Esophagus muscularis mucosa (tissue), 4 donors: ENCODE measurements around the gene JMJD7. TPM values are rescaled to one million over a fixed set of nuclear protein-coding genes. Genes with fewer than 3 reads are reported as not detected.
A peak's percentile ranks its signal among the peaks of the same experiment; 100 is the strongest.

Source experiments
- DNase-seq: peaks from one replicate; pipeline ENCODE4 v3.0.0-alpha.2; 2017; ENCODE audit errors: extremely low spot score
- H3K27ac ChIP-seq, 4 donors: fragments of 200-600 bp; sonication (generic); replicated peaks in 1 of 4; 1 replicate in 3 of 4; 2 replicates in 1 of 4; pipeline ENCODE4 v1.5.1; 2016 to 2019; ENCODE audit warnings: mild to moderate bottlenecking in 1 of 4
- H3K27me3 ChIP-seq, 4 donors: fragments of 200-600 bp; sonication (generic); one replicate each; pipeline versions ENCODE4 v1.5.1 to v1.6.0; 2016 to 2019
- H3K36me3 ChIP-seq, 4 donors: fragments of 200-600 bp; sonication (generic); one replicate each; pipeline ENCODE4 v1.5.1; 2016 to 2019
- H3K4me1 ChIP-seq, 4 donors: fragments of 200-600 bp; sonication (generic); one replicate each; pipeline ENCODE4 v1.5.1; 2016 to 2019
- H3K4me3 ChIP-seq, 4 donors: fragments of 200-600 bp; sonication (generic); 1 replicate in 2 of 4; 2 replicates in 2 of 4; pipeline ENCODE4 v1.5.1; 2016 to 2019; ENCODE audit warnings: mild to moderate bottlenecking in 4 of 4, moderate library complexity in 1 of 4
- H3K9me3 ChIP-seq, 4 donors: fragments of 200-600 bp; sonication (generic); 1 replicate in 3 of 4; 2 replicates in 1 of 4; pipeline ENCODE4 v1.5.1; 2016 to 2019
- EP300 ChIP-seq: sonication (generic); formaldehyde crosslinking; IDR thresholded peaks from one replicate; pipeline ENCODE4 v1.6.1; 2017; ENCODE audit warnings: antibody characterized with exemption
- POLR2A ChIP-seq: fragments of 450-650 bp; IDR thresholded peaks from one replicate; pipeline ENCODE4 v1.6.1; 2017; ENCODE audit warnings: antibody characterized with exemption, moderate library complexity, mild to moderate bottlenecking, low read depth
- POLR2AphosphoS5 ChIP-seq, 2 donors: sonication (generic); formaldehyde crosslinking; IDR thresholded peaks; one replicate each; pipeline ENCODE4 v1.6.1; 2017; ENCODE audit warnings: antibody characterized with exemption in 2 of 2
- WGBS: methylation state at CpG from one replicate; pipeline ENCODE4 v1.1.5; 2018; 5-methylcytosine and 5-hydroxymethylcytosine counted together
- intact Hi-C: fragments of 100-400 bp; cut with DNase I; formaldehyde crosslinking; loops from one replicate; pipeline ENCODE4 v1.15.1; 2023
- total RNA-seq, 4 donors: library from RNA; depleted of rRNA; stranded (reverse); fragments of >200 nt; gene quantifications; one replicate each; pipeline versions ENCODE4 v1.1.0 to v1.2.1, GENCODE V29; 2016
- TF ChIP-seq, protein P1 (sequence below), 3 experiments: fragments of 200-600 bp in 2 of 3; fragments of 450-650 bp in 1 of 3; sonication (generic) in 2 of 3; IDR thresholded peaks; one replicate each; pipeline ENCODE4 v1.5.1; 2017 to 2019; ENCODE audit warnings: antibody characterized with exemption in 3 of 3, mild to moderate bottlenecking in 2 of 3, moderate library complexity in 1 of 3

JMJD7 gene
- total RNA-seq, 4 donors from 2014 or later = 6.2 to 9.6 (median 7.5) TPM

DNA sequence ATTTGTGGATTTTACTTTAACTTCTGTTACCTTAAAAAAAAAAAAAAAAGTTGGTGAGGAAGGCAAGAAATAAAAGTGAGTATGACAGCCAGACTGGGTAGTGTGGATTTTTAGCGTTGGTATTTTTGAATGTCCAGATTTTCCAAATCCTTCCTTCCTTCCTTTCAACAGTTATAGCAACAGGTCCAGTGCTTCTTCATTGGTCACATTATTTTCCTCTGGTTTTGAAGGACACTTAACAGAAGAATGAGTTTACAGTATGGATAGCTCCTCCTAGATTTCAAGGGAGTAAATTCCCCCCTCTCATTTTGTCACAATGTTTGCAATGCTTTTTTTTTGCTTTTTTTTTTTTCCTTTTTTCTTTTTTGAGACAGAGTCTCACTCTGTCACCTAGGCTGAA lies 47.2 kb upstream of the JMJD7 start:
- Histone ChIP-seq H3K9me3 (no peaks in the 10 kb centered on the region), H3K36me3 (peaks cover 0 to 3% (median 0%) of the 10 kb centered on the region in 4 donors), H3K27ac (peak overlapping the region; percentile 54 to 95 (median 82)), H3K4me3 (no peak overlapping the region), H3K4me1 (peaks cover 37 to 69% (median 60%) of the 10 kb centered on the region in 4 donors), H3K27me3 (no peaks in the 10 kb centered on the region)
- DNase-seq = no peak
- WGBS = 39% methylated on average over 1 of the region's 1 CpG
- intact Hi-C loops = no loop called here
- TF ChIP-seq POLR2AphosphoS5 (IDR thresholded peaks at IDR 0.05) (no peak), EP300 (no peak), POLR2A (no peak)
- TF ChIP-seq, protein P1, sequence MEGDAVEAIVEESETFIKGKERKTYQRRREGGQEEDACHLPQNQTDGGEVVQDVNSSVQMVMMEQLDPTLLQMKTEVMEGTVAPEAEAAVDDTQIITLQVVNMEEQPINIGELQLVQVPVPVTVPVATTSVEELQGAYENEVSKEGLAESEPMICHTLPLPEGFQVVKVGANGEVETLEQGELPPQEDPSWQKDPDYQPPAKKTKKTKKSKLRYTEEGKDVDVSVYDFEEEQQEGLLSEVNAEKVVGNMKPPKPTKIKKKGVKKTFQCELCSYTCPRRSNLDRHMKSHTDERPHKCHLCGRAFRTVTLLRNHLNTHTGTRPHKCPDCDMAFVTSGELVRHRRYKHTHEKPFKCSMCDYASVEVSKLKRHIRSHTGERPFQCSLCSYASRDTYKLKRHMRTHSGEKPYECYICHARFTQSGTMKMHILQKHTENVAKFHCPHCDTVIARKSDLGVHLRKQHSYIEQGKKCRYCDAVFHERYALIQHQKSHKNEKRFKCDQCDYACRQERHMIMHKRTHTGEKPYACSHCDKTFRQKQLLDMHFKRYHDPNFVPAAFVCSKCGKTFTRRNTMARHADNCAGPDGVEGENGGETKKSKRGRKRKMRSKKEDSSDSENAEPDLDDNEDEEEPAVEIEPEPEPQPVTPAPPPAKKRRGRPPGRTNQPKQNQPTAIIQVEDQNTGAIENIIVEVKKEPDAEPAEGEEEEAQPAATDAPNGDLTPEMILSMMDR (IDR thresholded peaks at IDR 0.05) = no peak

DNA sequence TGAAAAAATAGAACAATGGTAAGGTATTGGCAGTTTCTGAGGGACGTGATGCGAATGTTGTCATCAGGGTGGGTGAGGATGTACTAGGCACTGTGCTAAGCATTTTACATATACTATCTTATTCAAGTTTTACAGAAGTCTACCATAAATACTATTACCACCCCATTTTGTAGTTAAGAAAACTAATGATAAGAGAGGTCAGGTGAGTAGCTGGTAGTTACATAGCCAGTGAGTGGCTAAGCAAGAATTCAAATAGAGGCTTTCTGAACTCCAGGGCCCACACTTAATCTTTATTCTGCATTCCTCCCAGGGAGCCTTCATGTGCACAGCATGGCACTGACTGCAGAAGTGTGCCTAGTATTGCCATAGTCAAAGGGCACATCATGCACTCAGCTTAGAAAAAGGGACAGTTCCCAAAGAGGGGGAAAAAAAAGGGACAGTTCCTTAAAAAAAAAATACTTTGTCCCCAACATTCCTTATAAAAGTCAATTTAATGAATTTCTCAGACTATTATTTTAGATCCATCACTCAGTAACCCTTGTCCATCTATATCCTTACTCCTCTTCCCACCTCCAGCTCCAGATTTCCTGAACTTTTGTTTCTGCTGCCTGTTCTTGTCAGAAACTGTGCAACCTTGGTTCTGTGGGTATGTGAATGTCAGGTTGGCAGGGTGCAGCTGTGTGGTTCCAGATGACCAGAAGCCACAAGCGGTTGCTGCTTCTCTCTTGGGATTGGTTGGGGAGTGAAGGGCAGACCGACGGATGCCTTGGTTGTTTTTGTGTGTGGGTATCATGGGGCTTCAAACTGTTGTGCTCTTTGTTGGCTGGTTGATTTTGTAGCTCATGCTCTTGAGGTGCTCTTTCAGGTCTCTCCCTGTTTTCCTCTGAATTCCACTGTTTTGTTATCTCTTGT lies 45.3 kb upstream of the JMJD7 start:
- DNase-seq = no peak
- TF ChIP-seq EP300 (no peak), POLR2A (no peak), POLR2AphosphoS5 (IDR thresholded peaks at IDR 0.05) (no peak)
- TF ChIP-seq, protein P1 (IDR thresholded peaks at IDR 0.05) = no peak
- intact Hi-C loops = no loop called here
- Histone ChIP-seq H3K27ac (no peak overlapping the region), H3K36me3 (peaks cover 0 to 3% (median 0%) of the 10 kb centered on the region in 4 donors), H3K27me3 (no peaks in the 10 kb centered on the region), H3K4me3 (no peak overlapping the region), H3K4me1 (peaks cover 21 to 54% (median 41%) of the 10 kb centered on the region in 4 donors), H3K9me3 (no peaks in the 10 kb centered on the region)
- WGBS = over 99% methylated on average over 5 of the region's 5 CpGs

DNA sequence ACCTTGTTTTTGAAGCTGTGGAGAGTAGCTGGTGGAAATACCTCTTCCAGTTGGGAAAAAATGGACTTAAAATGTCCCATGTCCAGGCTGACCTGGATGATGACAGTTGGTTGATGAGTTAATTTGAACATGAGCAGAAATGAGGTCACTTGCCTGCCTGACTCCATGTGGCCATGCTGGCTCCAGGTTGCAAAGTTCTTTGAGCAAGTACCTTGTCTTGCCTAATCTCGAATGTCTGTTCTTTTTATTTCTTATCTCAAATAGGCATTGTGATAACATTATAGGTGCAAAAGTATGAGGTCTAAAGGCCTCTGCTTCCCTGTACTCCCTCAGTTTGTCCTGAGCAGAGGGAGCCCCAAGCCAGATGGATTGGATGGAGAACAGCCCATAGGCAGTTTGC lies 44.6 kb upstream of the JMJD7 start:
- 83% methylated on average over 1 of the region's 1 CpG for WGBS
- peaks cover 0 to 3% (median 0%) of the 10 kb centered on the region in 4 donors for H3K36me3 ChIP-seq
- no peak for TF ChIP-seq POLR2AphosphoS5 (IDR thresholded peaks at IDR 0.05)
- TF ChIP-seq EP300 = no peak
- no peak for TF ChIP-seq POLR2A
- TF ChIP-seq, protein P1 (IDR thresholded peaks at IDR 0.05) = no peak
- peaks cover 21 to 54% (median 41%) of the 10 kb centered on the region in 4 donors for H3K4me1 ChIP-seq
- H3K27ac ChIP-seq = no peak overlapping the region
- no peak for DNase-seq
- no peaks in the 10 kb centered on the region for H3K27me3 ChIP-seq
- intact Hi-C loops = no loop called here
- no peak overlapping the region for H3K4me3 ChIP-seq
- H3K9me3 ChIP-seq = no peaks in the 10 kb centered on the region

- Histone ChIP-seq H3K27ac (no peak overlapping the region), H3K36me3 (no peaks in the 10 kb centered on the region), H3K4me3 (no peak overlapping the region), H3K4me1 (peaks cover 42 to 63% (median 55%) of the 10 kb centered on the region in 4 donors), H3K9me3 (no peaks in the 10 kb centered on the region), H3K27me3 (no peaks in the 10 kb centered on the region)
- no peak for DNase-seq
- WGBS = 69% methylated on average over 3 of the region's 3 CpGs
- intact Hi-C loops = no loop called here
- TF ChIP-seq POLR2A (no peak), EP300 (no peak), POLR2AphosphoS5 (IDR thresholded peaks at IDR 0.05) (no peak)
- TF ChIP-seq, protein P1 (IDR thresholded peaks at IDR 0.05) = no peak
Observed at GRCh38 chr15:41788262-41788661, 39.6 kb upstream of the JMJD7 start.
